MM.1S (cell line): ENCODE results near the gene STIM1.

ENCODE experiments used
- EZH2 ChIP-seq: fragments of 300-600 bp; sonication (generic); optimal IDR thresholded peaks from 2 replicates; pipeline ENCODE3; 2017; ENCODE audit warnings: low read depth, mild to moderate bottlenecking, antibody characterized with exemption, low read length, mixed read lengths
- TF ChIP-seq, protein P1 (sequence below): fragments of 300-600 bp; sonication (generic); IDR thresholded peaks from 2 replicates; pipeline ENCODE4 v1.5.1; 2016; ENCODE audit warnings: antibody characterized with exemption, low read length, mixed read lengths

DNA sequence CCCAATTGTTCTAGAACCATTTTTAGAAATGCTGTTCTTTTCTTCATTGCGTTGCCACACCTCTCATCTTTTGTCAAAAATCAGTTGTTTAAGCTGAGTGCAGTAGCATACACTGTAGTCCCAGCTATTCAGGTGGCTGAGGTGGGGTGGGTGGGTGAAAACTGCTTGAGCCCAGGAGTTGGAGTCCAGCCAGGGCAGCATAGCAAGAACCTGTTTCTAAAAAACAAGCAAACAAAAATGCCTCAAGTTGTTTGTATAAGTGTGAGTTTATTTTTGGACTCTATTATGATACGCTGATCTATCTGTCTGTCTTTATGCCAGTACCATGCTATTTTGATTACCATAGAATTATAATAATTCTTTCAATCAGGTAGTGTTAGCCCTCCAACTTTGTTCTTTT lies 176.6 kb downstream of the STIM1 start:
- TF ChIP-seq, protein P1, sequence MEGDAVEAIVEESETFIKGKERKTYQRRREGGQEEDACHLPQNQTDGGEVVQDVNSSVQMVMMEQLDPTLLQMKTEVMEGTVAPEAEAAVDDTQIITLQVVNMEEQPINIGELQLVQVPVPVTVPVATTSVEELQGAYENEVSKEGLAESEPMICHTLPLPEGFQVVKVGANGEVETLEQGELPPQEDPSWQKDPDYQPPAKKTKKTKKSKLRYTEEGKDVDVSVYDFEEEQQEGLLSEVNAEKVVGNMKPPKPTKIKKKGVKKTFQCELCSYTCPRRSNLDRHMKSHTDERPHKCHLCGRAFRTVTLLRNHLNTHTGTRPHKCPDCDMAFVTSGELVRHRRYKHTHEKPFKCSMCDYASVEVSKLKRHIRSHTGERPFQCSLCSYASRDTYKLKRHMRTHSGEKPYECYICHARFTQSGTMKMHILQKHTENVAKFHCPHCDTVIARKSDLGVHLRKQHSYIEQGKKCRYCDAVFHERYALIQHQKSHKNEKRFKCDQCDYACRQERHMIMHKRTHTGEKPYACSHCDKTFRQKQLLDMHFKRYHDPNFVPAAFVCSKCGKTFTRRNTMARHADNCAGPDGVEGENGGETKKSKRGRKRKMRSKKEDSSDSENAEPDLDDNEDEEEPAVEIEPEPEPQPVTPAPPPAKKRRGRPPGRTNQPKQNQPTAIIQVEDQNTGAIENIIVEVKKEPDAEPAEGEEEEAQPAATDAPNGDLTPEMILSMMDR, result no peak
- no peak for TF ChIP-seq EZH2
